K562 (cell line): ENCODE results near the gene METRNL. TPM values are rescaled to one million over a fixed set of nuclear protein-coding genes. Genes with fewer than 3 reads are reported as not detected.
A peak's percentile ranks its signal among the peaks of the same experiment; 100 is the strongest.

Source experiments
- CBX3 ChIP-seq, 2 experiments: IDR thresholded peaks; 1 replicate in 1 of 2; 2 replicates in 1 of 2; pipeline ENCODE4 v1.6.1; 2012; ENCODE audit warnings: inconsistent platforms in 2 of 2, low read length in 2 of 2, borderline replicate concordance in 1 of 2, control low read depth in 1 of 2
- FOSL1 ChIP-seq: fragments of 200-800 bp; sonication (Bioruptor generic); conservative IDR thresholded peaks from 2 replicates; pipeline ENCODE4 v1.6.1; 2016; ENCODE audit warnings: missing genetic modification characterization, missing compliant biosample characterization
- FOXA3 ChIP-seq, 2 experiments: fragments of 450-650 bp in 1 of 2; sonication (generic) in 1 of 2; formaldehyde crosslinking; IDR thresholded peaks in 1 of 2; conservative IDR thresholded peaks in 1 of 2; 2 replicates each; pipeline versions ENCODE4 v1.4.0 to v1.8.0; 2020 to 2022; ENCODE audit warnings: mild to moderate bottlenecking in 2 of 2, missing genetic modification reagents in 1 of 2
- FOXP1 ChIP-seq: sonication (generic); formaldehyde crosslinking; IDR thresholded peaks from 2 replicates; pipeline ENCODE4 v1.8.0; 2022; ENCODE audit warnings: mild to moderate bottlenecking, missing genetic modification reagents
- JUN ChIP-seq, 2 experiments: sonication (generic) in 1 of 2; formaldehyde crosslinking in 1 of 2; IDR thresholded peaks; 2 replicates each; pipeline versions ENCODE4 v1.6.1 to v1.8.0; 2012 to 2022; ENCODE audit warnings: borderline replicate concordance in 2 of 2, mild to moderate bottlenecking in 2 of 2, improper control_type of control experiment in 1 of 2, low read depth in 1 of 2, low read length in 1 of 2, missing genetic modification reagents in 1 of 2
- JUND ChIP-seq, 2 experiments: IDR thresholded peaks; 2 replicates in 1 of 2; 3 replicates in 1 of 2; pipeline ENCODE4 v1.6.1; 2011; ENCODE audit warnings: borderline replicate concordance in 2 of 2, low read depth in 2 of 2, low read length in 2 of 2, improper control_type of control experiment in 1 of 2, missing biosample characterization in 1 of 2, missing genetic modification characterization in 1 of 2, missing genetic modification reagents in 1 of 2
- ZFX ChIP-seq: sonication (generic); formaldehyde crosslinking; IDR thresholded peaks from 2 replicates; pipeline ENCODE4 v1.8.0; 2022; ENCODE audit warnings: mild to moderate bottlenecking, missing genetic modification reagents, moderate library complexity
- ZNF318 ChIP-seq, 2 experiments: fragments of 450-650 bp; IDR thresholded peaks; 2 replicates each; pipeline ENCODE4 v1.6.1; 2016; ENCODE audit warnings: mild to moderate bottlenecking in 2 of 2, borderline replicate concordance in 1 of 2, low read depth in 1 of 2, moderate library complexity in 1 of 2
- ZNF408 ChIP-seq: fragments of 250-450 bp; sonication (Bioruptor Pico); IDR thresholded peaks from 2 replicates; pipeline ENCODE4 v1.4.0; 2020; ENCODE audit warnings: low read depth, mild to moderate bottlenecking, moderate library complexity
- ZNF778 ChIP-seq: fragments of 450-650 bp; formaldehyde crosslinking; IDR thresholded peaks from 2 replicates; pipeline ENCODE4 v1.4.0; 2020; ENCODE audit warnings: mild to moderate bottlenecking, moderate library complexity
- polyA plus RNA-seq, 8 experiments: library from polyadenylated mRNA; depleted of rRNA in 4 of 8; stranded (reverse) in 5 of 8; unstranded in 3 of 8; fragments of >200 nt; fragmentation: Nextera tagmentation in 2 of 8; fragmentation: Illumina TruSeq in 1 of 8; extraction: Ambion mirVana in 2 of 8; extraction: Trizol in 1 of 8; gene quantifications; 2 replicates each; pipeline versions ENCODE4 v1.2.1 to v1.2.3, GENCODE V29; 2011 to 2014; ENCODE audit warnings: inconsistent platforms in 1 of 8, missing spikeins in 1 of 8
- total RNA-seq, 7 experiments: library from RNA; depleted of rRNA in 6 of 7; stranded (reverse); fragments of >200 nt in 6 of 7; fragmentation: Illumina TruSeq in 2 of 7; extraction: Trizol in 2 of 7; gene quantifications; 2 replicates each; pipeline versions ENCODE4 v1.2.1 to v1.2.3, GENCODE V29; 2011 to 2021; ENCODE audit warnings: low replicate concordance in 1 of 7
- TF ChIP-seq, protein P1 (sequence below), 2 experiments: fragments of 150-350 bp in 1 of 2; IDR thresholded peaks; 2 replicates each; pipeline ENCODE4 v1.6.1; 2012 to 2016; ENCODE audit warnings: low read depth in 2 of 2, low read length in 2 of 2, mild to moderate bottlenecking in 1 of 2, moderate library complexity in 1 of 2

Gene METRNL
- total and polyA plus RNA-seq, 9 of the 15 experiments (the other 6 are each of a cell fraction or from before 2014, with no cell fraction given) = 0.17 to 31.8 (median 2.9) TPM

- TF ChIP-seq, protein P1, sequence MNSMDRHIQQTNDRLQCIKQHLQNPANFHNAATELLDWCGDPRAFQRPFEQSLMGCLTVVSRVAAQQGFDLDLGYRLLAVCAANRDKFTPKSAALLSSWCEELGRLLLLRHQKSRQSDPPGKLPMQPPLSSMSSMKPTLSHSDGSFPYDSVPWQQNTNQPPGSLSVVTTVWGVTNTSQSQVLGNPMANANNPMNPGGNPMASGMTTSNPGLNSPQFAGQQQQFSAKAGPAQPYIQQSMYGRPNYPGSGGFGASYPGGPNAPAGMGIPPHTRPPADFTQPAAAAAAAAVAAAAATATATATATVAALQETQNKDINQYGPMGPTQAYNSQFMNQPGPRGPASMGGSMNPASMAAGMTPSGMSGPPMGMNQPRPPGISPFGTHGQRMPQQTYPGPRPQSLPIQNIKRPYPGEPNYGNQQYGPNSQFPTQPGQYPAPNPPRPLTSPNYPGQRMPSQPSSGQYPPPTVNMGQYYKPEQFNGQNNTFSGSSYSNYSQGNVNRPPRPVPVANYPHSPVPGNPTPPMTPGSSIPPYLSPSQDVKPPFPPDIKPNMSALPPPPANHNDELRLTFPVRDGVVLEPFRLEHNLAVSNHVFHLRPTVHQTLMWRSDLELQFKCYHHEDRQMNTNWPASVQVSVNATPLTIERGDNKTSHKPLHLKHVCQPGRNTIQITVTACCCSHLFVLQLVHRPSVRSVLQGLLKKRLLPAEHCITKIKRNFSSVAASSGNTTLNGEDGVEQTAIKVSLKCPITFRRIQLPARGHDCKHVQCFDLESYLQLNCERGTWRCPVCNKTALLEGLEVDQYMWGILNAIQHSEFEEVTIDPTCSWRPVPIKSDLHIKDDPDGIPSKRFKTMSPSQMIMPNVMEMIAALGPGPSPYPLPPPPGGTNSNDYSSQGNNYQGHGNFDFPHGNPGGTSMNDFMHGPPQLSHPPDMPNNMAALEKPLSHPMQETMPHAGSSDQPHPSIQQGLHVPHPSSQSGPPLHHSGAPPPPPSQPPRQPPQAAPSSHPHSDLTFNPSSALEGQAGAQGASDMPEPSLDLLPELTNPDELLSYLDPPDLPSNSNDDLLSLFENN (IDR thresholded peaks at IDR 0.05; ENCODE audit: low read depth in 2 of 2, low read length in 2 of 2) = no peak
- TF ChIP-seq JUND (IDR thresholded peaks at IDR 0.05; ENCODE audit: borderline replicate concordance, low read depth, low read length) (peak; percentile 65; the same call in 1 of the 2 replicates), JUND (tag; IDR thresholded peaks at IDR 0.05; ENCODE audit: borderline replicate concordance, low read depth, low read length) (peak; percentile 63; the same call in 2 of the 3 replicates), ZNF318 (IDR thresholded peaks at IDR 0.05; ENCODE audit: borderline replicate concordance in 1 of 2, low read depth in 1 of 2) (0 out of 4 replicates have a peak, but pooled peaks of 1 of the 2 experiments have one; percentile 22), ZNF778 (CRISPR knock-in tag) (no peak), CBX3 (IDR thresholded peaks at IDR 0.05; ENCODE audit: borderline replicate concordance in 1 of 2, low read length in 2 of 2) (no peak), ZFX (no peak), FOXA3 (CRISPR knock-in tag; conservative IDR thresholded peaks at IDR 0.05 in 1 of 2, IDR thresholded peaks at IDR 0.05 in 1 of 2) (peak in 1 of 2 experiments; percentile 91; a peak in 1 of 4 replicates), JUN (IDR thresholded peaks at IDR 0.05; ENCODE audit: borderline replicate concordance, low read depth, low read length) (peak; percentile 72), JUN (CRISPR knock-in tag; IDR thresholded peaks at IDR 0.05; ENCODE audit: borderline replicate concordance) (no peak), FOXP1 (CRISPR knock-in tag) (no peak), ZNF408 (CRISPR knock-in tag) (no peak), FOSL1 (tag) (peak; percentile 87)
These were observed 23.4 kb upstream of the METRNL start (continued) for GRCh38 chr17:83055911-83056582.
